ENCODE results near the gene SLC26A6.
A peak's percentile ranks its signal among the peaks of the same experiment; 100 is the strongest.

DNA sequence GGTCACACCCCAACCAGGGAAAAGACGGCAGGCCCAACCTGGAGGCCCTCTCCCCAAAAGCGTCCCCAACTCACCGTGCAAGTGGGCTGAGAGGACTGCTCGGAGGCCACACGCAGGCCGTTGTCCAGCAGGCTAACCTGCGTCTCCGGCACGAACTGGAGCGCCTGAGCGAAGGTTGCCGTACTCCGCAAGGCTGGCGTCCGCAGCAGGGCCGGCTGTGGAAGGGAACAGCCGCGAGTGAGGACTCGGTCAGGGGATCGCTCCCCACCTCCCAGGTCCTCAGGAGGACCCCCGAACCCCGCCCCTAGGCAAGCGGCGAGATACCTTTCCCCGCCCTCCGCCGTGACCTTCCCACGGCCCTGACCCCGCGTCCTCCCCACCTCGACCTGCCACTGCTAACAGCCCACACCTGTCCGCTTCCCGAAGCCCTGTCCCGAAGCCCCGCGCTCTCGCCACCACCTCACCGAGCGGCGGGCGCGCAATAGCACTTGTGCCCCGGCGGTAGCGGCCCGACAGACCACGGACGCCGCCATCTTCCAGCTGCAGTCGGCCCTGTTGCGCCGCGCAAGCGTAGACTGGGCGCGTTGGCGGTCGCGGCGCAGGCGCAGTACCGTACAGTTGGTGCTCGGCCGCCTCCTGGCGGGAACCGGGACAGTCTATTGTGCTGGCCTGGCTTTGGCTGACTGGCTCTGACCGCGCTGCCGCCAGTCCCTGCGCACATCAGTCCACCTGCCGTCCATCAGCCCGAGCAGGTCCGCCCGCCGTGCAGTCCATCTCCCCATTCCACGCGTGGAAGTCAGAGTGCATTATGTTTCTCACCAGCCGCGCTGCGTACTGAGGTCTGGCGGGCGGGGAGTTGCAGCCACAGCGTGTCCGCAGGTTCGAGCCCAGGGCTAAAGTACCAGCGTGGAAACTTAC is 25.9 kb downstream of the SLC26A6 start, which contains the start of gene UQCRC1:
- TF ChIP-seq POLR2AphosphoS5 (IDR thresholded peaks at IDR 0.05; ENCODE audit: low read depth) (peak; percentile 97), CTCF (IDR thresholded peaks at IDR 0.05; ENCODE audit: insufficient read depth, low read length) (peak; percentile 39), SPI1 (IDR thresholded peaks at IDR 0.05; ENCODE audit: borderline replicate concordance, low read depth) (no peak), GABPA (IDR thresholded peaks at IDR 0.05; ENCODE audit: low read depth) (no peak)
- TF ChIP-seq, protein P1, sequence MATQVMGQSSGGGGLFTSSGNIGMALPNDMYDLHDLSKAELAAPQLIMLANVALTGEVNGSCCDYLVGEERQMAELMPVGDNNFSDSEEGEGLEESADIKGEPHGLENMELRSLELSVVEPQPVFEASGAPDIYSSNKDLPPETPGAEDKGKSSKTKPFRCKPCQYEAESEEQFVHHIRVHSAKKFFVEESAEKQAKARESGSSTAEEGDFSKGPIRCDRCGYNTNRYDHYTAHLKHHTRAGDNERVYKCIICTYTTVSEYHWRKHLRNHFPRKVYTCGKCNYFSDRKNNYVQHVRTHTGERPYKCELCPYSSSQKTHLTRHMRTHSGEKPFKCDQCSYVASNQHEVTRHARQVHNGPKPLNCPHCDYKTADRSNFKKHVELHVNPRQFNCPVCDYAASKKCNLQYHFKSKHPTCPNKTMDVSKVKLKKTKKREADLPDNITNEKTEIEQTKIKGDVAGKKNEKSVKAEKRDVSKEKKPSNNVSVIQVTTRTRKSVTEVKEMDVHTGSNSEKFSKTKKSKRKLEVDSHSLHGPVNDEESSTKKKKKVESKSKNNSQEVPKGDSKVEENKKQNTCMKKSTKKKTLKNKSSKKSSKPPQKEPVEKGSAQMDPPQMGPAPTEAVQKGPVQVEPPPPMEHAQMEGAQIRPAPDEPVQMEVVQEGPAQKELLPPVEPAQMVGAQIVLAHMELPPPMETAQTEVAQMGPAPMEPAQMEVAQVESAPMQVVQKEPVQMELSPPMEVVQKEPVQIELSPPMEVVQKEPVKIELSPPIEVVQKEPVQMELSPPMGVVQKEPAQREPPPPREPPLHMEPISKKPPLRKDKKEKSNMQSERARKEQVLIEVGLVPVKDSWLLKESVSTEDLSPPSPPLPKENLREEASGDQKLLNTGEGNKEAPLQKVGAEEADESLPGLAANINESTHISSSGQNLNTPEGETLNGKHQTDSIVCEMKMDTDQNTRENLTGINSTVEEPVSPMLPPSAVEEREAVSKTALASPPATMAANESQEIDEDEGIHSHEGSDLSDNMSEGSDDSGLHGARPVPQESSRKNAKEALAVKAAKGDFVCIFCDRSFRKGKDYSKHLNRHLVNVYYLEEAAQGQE (IDR thresholded peaks at IDR 0.05; ENCODE audit: insufficient replicate concordance, low read depth) = peak; percentile 38
